Middle frontal gyrus (tissue), 1 donor: ENCODE measurements around the gene TEAD1.

Experiments used
- DNase-seq: peaks from one replicate; pipeline ENCODE4 v3.0.0-alpha.2; 2015; ENCODE audit warnings: low spot score; ENCODE audit errors: extremely low spot score

TEAD1 gene

DNA sequence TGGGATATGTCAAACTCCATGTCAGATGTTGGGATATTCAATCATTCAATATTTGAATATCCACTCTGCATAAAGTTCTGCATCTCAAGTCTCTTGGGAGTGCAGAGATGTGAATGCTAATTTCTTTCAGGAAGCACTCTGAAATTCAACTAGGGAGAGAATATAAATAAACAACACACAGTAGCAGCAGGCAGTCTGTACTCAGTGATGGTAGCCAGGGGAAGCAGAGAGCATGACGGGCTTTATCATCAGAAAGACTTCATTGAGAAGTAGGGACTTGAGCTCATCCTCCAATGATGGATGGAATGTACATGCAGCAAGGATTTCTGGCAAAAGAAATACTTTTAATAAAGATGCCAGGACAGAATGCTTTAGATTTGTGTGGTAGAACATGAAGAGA lies 9.8 kb upstream of the TEAD1 start:
- no peak for DNase-seq

- DNase-seq = no peak
Observed at GRCh38 chr11:12666915-12667314, 7.3 kb upstream of the TEAD1 start.

GRCh38 chr11:12667646-12668045 lies 6.6 kb upstream of the TEAD1 start:
- DNase-seq = no peak

GRCh38 chr11:12668166-12668565 lies 6.1 kb upstream of the TEAD1 start:
- DNase-seq = no peak

DNA sequence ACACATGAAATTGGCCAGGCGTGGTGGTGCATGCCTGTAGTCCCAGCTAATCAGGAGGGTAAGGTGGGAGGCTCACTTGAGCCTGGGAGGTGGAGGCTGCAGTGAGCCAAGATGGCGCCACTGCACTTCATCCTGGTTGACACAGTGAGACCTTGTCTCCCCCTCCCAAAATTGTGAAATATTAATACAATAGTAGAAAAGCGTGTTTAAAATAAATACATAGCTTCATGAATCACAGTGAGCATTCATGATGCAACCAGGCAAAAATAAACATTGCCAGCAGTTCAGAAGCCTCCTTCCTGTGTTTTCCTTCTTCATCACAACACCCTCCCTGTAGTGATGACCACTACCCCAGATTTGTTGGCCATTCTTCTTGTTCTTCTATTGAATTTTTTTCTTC lies 4.3 kb upstream of the TEAD1 start:
- no peak for DNase-seq

GRCh38 chr11:12671370-12671769 lies 2.9 kb upstream of the TEAD1 start:
- DNase-seq = no peak

- no peak for DNase-seq
Observed at GRCh38 chr11:12673601-12673923, 659 bp upstream of the TEAD1 start.

DNA sequence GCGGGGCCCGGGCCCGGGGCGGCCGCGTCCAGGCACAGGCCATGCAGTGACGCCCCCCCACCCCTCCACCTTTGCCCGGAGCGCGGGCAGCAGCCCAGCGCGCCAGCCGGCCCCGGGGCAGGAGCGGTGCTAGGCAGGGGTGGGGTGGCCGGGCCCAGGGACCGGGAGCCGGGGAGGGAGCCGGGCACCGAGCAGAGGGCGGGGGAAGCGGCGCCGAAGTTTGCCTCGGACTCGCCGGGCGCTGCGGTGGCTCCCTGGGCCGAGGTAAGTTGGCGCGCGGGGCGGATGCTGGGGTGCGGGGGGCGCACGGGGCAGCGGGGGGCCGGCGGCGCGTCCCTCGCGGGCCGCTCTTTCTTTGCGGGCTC lies 332 bp downstream of the TEAD1 start:
- no peak for DNase-seq

DNA sequence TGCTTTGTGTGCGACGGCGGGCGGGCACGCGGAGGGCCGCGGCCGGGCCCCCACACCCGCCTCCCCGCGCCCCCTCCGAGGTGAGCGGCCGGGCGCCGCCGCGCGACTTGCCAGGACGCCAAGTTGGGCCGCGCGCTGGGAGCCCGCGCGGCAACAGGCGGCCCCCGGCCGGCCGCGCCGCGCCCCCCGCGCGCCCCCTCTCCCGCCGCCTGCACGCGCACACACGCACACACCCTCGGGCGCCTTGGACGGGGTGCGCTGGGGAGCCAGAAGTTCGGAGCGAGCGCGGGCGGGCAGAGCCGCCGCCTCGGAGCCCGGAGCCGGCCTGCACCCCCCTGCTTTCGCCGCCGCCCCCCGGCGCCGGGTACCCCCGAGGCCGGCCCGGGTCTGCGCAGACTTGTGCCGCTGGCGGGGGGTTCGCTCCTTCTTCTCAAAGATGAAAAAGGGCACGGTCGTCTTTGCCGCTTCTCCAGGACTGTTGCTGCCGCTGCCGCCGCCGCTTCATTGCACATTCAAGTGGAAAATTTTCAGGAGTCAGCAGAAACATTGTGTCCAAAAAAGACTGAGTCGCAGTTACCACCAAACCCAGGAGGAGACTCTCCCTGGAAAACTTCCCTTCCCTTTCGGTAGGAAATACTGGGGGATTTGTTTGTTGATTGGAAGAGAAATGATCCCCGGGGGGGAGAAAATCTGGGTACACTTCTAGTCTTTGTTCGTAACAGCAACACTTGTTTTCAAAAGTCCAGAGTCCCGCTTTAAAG lies 895 bp downstream of the TEAD1 start:
- no peak for DNase-seq

DNA sequence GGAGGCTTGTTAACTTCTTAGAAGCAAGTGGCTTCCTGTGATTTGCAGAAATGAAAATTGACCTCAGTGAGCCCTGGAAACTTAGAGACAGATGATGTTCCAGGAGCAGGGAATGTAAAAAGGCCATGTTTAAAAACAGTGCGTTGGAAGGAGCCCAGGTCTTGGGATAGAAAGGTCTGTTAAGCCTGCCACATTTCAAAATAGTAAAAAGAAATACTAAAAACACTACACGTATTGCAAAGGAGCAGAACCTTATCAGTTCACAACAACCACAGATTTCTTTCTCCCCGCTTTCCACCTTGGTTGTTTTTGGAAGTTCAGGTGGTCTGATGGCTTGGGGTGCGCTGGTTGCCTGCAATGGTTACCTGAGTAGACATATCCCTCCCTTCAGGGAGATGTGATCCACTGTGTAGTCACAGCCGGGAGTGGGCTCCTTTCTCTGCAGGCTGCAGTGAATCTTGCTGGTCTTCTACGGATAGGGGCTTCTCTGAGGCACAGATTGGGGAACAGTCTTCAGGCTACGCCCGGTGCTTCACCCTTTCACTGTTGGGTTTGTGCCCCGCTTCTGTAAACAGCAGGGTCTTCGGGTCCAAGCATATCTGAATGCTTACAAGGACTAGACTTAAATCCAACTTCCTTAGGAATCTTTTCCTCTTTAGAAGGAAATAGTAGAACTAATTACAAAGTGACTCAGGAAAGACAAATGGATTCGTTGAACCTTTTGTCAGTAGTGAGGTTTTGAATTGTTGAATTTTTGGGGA lies 1.9 kb downstream of the TEAD1 start:
- DNase-seq = no peak

DNA sequence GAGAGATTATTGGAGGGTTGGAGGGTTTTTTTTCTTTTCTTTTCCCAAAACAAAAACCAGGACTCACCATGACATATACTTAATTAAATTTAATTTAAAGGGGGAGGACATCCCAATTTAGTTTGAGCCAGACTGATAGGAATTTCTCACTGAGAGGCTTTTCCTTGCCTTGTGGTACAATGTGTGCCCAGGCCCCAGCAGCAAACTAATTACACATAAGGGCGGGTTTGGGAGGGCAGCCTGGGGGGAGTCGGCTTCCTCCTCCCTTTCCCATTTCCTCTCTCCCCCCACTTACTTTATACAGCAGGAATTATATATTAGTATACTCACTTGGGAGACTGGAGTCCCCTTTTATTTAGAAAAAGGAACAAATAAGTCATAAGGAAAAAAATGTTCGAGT lies 2.9 kb downstream of the TEAD1 start:
- no peak for DNase-seq

DNA sequence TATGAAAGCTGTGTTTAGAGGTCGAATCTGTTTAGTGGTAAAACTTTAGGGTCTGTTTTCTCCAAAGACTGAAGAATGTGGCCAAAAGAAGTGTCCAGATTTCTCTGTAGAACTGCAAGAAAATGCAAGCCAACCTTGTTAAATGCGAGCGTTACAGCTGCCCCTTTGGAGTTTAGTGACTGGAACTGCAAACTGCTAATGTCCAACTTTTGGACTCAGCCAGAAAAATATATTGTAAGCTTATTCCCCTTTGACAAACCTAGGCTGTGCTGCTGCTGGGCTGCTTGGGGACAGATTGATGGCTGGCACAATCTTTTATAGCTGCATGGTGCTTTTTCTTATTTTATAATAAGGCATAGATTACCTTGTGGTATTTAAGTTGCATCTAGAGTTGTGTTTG lies 3.9 kb downstream of the TEAD1 start:
- DNase-seq = no peak

- DNase-seq = no peak
Observed at GRCh38 chr11:12678991-12679390, 4.8 kb downstream of the TEAD1 start.

DNA sequence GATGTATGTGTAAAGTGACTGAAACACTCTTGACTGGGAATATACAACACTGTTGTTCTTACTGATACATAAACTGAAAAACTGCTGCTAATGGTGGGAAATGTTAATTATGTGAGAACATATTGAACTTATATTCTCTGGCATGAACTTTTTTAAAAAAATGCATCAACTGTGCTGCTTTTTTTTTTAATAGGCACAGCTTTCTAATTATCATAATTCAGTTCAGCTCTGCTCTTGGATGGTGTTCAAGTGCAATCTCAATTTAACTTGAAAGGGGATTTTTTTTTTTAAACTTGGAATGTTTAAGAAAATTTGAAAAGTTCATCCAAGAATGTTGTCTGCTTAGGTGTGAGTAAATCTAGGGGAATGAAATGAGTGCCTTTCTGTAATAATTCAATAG lies 5.2 kb downstream of the TEAD1 start:
- DNase-seq = no peak

DNA sequence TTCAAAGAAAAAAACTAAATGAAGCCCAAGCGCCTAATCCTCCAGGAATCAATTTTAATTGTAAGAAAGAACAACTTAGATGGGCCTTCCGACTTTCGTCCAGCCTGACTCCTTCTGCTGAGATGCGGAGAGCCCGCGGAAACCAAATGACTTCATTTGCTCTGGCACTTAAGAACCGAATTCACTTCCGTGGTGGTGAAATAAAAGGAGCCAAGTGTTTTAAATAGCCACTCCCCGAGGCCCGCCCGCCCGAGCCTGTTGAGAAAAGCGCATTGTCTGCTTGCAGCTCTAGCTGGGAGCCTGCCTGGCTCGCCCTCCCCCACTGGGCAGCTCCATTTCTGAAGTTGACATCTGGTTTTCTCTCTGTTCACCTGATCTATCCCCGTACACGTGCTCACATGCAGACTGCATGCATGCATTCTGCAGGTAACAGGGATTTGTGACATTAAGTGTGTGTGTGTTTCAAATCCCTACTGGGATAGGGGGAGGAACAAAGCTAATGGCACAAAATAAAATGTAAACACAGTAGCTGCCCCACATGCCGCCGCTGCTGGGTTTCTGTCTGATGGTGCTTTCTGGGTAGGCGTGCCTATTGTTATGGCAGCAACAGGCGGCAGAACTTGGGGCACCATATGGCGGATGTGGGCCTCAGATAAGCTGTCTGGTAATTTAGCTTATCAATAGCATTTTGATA lies 6.2 kb downstream of the TEAD1 start:
- DNase-seq = peak; percentile 77

- DNase-seq = no peak
Observed at GRCh38 chr11:12680940-12681258, 6.7 kb downstream of the TEAD1 start.

DNA sequence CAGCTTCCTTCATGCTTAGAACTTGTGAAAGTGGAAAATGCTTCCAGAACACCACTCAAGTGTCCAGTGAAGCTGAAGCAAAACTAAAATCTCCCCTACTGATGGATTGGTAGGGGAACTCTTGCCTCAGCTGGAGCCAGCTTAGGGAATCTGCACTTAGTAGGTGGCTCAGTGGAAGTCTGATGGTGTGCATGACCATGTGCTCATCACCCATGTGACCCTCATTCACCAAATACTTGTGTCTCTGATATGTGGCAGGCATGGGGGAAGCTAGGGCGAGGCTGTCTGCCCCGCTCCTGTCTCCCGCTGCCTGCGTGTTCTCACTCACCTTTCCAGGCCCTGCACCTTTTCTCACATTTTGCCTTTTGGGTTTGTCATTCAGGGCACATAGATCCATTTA lies 7.2 kb downstream of the TEAD1 start:
- DNase-seq = no peak

GRCh38 chr11:12682288-12682687 lies 8.1 kb downstream of the TEAD1 start:
- DNase-seq = no peak

DNA sequence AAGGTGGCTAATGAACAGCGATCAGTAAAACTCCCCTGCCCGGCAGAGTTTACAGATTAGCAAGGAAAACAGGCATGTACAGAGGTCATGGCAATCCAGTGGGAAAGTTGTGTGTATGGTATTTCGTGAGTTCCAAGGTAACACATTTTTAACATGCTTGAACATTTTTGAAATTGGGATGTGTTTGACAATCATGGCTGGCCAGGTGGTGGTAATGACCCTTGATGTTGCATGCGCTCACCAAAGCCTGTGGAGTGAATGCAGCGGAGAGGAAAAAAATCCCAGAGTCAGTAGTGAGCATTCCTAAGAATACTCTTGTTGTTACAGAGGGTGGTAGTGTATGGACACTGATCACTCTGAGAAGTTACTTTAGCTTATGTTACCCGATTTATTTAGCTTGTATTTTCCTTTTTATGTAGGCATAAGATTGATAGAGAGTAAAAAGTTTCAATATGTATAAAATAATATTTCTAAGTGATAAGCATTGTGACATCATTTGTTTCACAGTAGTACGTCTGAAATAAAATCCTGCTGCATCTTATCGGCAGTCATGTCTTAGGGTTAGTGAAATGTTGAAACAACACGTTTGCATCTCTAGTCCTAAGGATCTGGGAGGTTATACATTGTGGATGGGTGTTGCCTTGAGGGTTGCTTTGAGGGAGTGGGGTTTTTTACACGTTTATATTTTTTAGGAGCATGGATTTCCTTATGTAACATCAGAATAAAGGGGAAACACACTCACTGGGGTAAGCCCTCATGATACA lies 8.7 kb downstream of the TEAD1 start:
- no peak for DNase-seq

DNA sequence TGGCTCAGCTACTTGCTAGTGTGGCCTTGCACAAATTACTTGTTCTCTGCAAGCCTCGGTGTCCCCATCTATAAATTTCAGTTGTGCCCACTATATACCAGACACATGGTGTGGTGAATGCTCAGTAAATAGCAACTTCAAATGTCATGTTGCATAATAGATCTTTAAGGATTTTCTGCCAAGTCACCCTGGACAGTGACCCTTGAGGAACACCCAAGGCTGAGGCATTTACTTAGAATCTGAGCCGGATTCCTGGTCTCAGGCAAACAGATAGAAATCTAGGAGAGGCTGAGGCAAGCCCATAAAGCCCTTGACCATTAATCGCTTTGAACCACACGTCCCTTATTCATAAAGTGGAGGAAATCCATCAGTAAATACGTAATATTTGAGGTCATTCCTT lies 9.7 kb downstream of the TEAD1 start:
- no peak for DNase-seq

DNA sequence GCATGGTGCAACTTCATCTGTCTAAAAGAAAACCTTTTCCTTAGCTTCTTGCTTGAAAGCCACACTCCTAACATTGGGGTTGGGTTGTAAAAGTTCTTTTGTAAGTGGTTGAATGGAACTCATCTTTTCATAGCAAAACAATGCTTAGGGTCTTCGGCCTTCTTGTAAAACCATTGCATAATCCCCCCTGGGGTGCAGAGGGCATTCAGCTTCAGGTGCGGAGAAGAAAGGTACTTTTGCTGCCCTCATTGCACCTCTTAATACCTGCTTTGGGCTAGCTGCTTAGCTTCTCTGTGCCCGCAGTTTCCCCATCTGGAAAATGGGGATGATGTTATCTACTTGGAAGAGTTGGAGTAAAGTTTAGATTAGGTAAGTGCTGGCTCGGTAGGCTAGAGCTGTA lies 10.1 kb downstream of the TEAD1 start:
- no peak for DNase-seq

DNA sequence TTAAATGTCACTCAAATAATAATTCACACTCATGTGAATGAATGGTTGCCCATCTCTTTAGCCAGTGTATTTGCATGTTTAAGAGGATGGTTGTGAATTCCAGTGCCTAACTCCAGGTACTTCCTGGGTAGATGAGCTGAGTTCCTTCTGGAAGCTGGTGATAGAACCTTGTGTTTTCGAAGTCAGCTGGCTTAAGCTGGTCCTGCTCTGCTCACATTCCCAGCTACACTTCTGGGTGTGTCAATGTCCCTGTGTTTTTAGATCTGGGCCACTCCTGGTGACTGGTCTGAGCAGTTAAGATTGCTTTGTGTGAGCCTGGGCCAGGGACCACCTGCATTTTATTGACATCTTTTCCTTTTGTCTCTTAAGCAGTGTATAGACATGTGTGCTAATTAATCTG lies 10.6 kb downstream of the TEAD1 start:
- DNase-seq = no peak
